Ishikawa (cell line): ENCODE results near the gene ATP6V1D.

ENCODE experiments used
- CEBPB ChIP-seq: IDR thresholded peaks from 2 replicates; pipeline ENCODE4 v1.6.1; 2012
- CREB1 ChIP-seq: IDR thresholded peaks from 2 replicates; pipeline ENCODE4 v1.6.1; 2012; ENCODE audit warnings: low read depth
- EGR1 ChIP-seq: IDR thresholded peaks from 2 replicates; pipeline ENCODE4 v1.6.1; 2012
- EP300 ChIP-seq: IDR thresholded peaks from 2 replicates; pipeline ENCODE4 v1.6.1; 2012; ENCODE audit warnings: borderline replicate concordance
- FOXM1 ChIP-seq: IDR thresholded peaks from 2 replicates; pipeline ENCODE4 v1.6.1; 2012; ENCODE audit warnings: low read depth, borderline replicate concordance
- NFIC ChIP-seq: IDR thresholded peaks from 2 replicates; pipeline ENCODE4 v1.6.1; 2012
- RAD21 ChIP-seq: IDR thresholded peaks from 2 replicates; pipeline ENCODE4 v1.6.1; 2012; ENCODE audit warnings: low read depth
- TAF1 ChIP-seq: IDR thresholded peaks from 2 replicates; pipeline ENCODE4 v1.6.1; 2012; ENCODE audit warnings: low read depth, mild to moderate bottlenecking
- TCF12 ChIP-seq: IDR thresholded peaks from 2 replicates; pipeline ENCODE4 v1.6.1; 2012; ENCODE audit warnings: low read depth
- TEAD4 ChIP-seq: IDR thresholded peaks from 2 replicates; pipeline ENCODE4 v1.6.1; 2012
- YY1 ChIP-seq: IDR thresholded peaks from 2 replicates; pipeline ENCODE4 v1.6.1; 2012; ENCODE audit warnings: low read depth
- ZBTB7A ChIP-seq: IDR thresholded peaks from 2 replicates; pipeline ENCODE4 v1.6.1; 2012; ENCODE audit warnings: low read depth
- TF ChIP-seq, protein P1 (sequence below): IDR thresholded peaks from 2 replicates; pipeline ENCODE4 v1.6.1; 2012

The ATP6V1D gene

DNA sequence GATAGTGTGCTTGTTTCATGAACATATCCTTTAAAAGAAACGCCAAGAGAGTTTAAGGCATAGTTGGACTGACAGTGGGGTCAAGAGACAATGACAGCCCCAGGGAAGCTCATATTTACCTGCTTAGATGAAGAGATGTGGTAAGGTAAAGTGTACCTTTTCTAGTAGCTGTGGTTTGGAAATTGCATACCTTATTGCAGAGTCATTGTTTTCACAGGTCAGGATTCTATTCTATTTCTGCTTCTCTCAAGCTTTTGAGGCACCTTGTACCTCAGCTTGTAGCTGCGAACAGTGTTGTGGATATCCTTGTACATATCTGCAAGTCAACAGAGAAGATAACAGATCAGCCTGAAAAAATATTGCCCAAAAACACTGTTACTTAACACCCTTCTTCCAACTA, 47.7 kb downstream of the ATP6V1D start:
- TF ChIP-seq CEBPB (no peak), TEAD4 (no peak), ZBTB7A (no peak), EP300 (no peak), RAD21 (no peak), EGR1 (no peak), FOXM1 (no peak), TAF1 (no peak), NFIC (no peak), CREB1 (no peak), TCF12 (no peak), YY1 (no peak)
- TF ChIP-seq, protein P1, sequence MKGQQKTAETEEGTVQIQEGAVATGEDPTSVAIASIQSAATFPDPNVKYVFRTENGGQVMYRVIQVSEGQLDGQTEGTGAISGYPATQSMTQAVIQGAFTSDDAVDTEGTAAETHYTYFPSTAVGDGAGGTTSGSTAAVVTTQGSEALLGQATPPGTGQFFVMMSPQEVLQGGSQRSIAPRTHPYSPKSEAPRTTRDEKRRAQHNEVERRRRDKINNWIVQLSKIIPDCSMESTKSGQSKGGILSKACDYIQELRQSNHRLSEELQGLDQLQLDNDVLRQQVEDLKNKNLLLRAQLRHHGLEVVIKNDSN = no peak
